MCF 10A (cell line): Measurements from ENCODE around the gene MAP2K6. TPM values are rescaled to one million over a fixed set of nuclear protein-coding genes. Genes with fewer than 3 reads are reported as not detected.

ENCODE experiments used
- BruUV-seq: library from RNA; stranded (reverse); fragments of 400-500 nt; replicated peaks from 2 replicates; lab custom pipeline; 2021; lab: Mats Ljungman, UMichigan
- CTCF ChIA-PET: fragments of 300-600 bp; sonication (Branson Sonifier 250); formaldehyde crosslinking; extraction: SDS; loops from one replicate; lab custom pipeline; 2021; ENCODE audit warnings: antibody characterized with exemption, inconsistent platforms; lab: Yijun Ruan, JAX
- POLR2A ChIA-PET: fragments of 300-600, 350-650 bp; sonication (Branson Sonifier 250); formaldehyde crosslinking; extraction: SDS; loops from one replicate; lab custom pipeline; 2020; ENCODE audit warnings: antibody characterized with exemption, inconsistent platforms; lab: Yijun Ruan, JAX
- DNase-seq: peaks from one replicate; pipeline ENCODE4 v3.0.0-alpha.2; 2018; ENCODE audit not compliant: unreplicated experiment
- H3K27ac Mint-ChIP-seq: one replicate; pipeline ENCODE4 v1.8.0; 2022; ENCODE audit warnings: mild to moderate bottlenecking, low read depth, mixed read lengths; ENCODE audit not compliant: unreplicated experiment
- H3K27me3 Mint-ChIP-seq: one replicate; pipeline ENCODE4 v1.8.0; 2022; ENCODE audit warnings: mixed read lengths; ENCODE audit not compliant: insufficient read depth, unreplicated experiment
- H3K36me3 Mint-ChIP-seq: one replicate; pipeline ENCODE4 v1.8.0; 2022; ENCODE audit warnings: mild to moderate bottlenecking, moderate library complexity, mixed read lengths; ENCODE audit not compliant: insufficient read depth, unreplicated experiment
- H3K4me1 Mint-ChIP-seq: one replicate; pipeline ENCODE4 v1.8.0; 2022; ENCODE audit warnings: mixed read lengths; ENCODE audit not compliant: insufficient read depth, unreplicated experiment
- H3K4me3 Mint-ChIP-seq: one replicate; pipeline ENCODE4 v1.8.0; 2022; ENCODE audit warnings: mild to moderate bottlenecking, moderate library complexity, mixed read lengths; ENCODE audit not compliant: unreplicated experiment
- H3K9me3 Mint-ChIP-seq: one replicate; pipeline ENCODE4 v1.8.0; 2022; ENCODE audit warnings: mixed read lengths; ENCODE audit not compliant: unreplicated experiment
- CTCF ChIP-seq: fragments of 200-600 bp; IDR thresholded peaks from one replicate; pipeline ENCODE4 v1.8.0; 2022; ENCODE audit warnings: antibody characterized with exemption, mild to moderate bottlenecking; ENCODE audit not compliant: unreplicated experiment
- intact Hi-C: fragments of 100-400 bp; cut with micrococcal nuclease; formaldehyde crosslinking; loops from 2 replicates; pipeline ENCODE4 v1.14.1; 2022
- total RNA-seq: library from RNA; stranded (reverse); gene quantifications from 2 replicates; pipeline ENCODE4 v1.2.3, GENCODE V29; 2022

MAP2K6 gene
- total RNA-seq, 1 experiment from 2014 or later, result 0.28 TPM

DNA sequence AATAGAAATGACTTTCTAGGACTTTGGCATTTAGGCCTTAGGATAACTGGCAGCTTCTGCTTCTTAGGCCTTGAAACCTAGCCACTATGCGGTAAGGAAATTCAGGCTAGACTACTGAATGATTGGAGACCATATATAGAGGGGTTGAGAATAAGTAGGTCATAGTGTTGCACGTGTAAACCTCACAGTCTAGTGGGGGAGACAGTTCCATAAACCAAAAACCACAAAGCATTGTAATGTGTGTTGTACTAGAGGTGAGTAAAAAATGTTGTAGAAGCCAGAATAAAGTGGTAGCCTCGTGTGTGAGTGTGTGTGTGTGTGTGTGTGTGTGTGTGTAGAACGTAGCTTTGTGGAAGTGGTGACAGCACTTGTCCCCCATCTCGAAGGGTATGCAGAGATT, 188.5 kb downstream of the MAP2K6 start:
- Mint-ChIP-seq H3K4me3 (no peak overlapping the region), H3K4me1 (peaks cover 31% of the 10 kb centered on the region), H3K36me3 (no peaks in the 10 kb centered on the region), H3K9me3 (no peaks in the 10 kb centered on the region), H3K27me3 (no peaks in the 10 kb centered on the region), H3K27ac (no peak overlapping the region)
- intact Hi-C loops, result loop anchor here (10.0 kb wide), 1 partner anchor 252 kb away; no protein-coding TSS in a partner anchor
- no TSS peak for BruUV-seq
- ChIA-PET POLR2A (interaction anchor here (0.6 kb wide), 1 partner anchor 209 kb away, joined by 3 read pairs; no protein-coding TSS in a partner anchor), CTCF (interaction anchor here (0.6 to 0.9 kb wide), 3 partner anchors 106 to 1026 kb away, joined by 3 to 4 read pairs (median 3); no protein-coding TSS in a partner anchor)
- DNase-seq, result no peak
- no peak for TF ChIP-seq CTCF

Other genes starting within 250 kb of the MAP2K6 start
- gene ABCA10, start 185.9 kb upstream of the MAP2K6 start, total RNA-seq, result 18.3 and 24.7 TPM in 2 replicates
- gene ABCA5, start 87.6 kb upstream of the MAP2K6 start, total RNA-seq, result 7.6 and 9.6 TPM in 2 replicates